ENCODE results near the gene ABCD1.

DNA sequence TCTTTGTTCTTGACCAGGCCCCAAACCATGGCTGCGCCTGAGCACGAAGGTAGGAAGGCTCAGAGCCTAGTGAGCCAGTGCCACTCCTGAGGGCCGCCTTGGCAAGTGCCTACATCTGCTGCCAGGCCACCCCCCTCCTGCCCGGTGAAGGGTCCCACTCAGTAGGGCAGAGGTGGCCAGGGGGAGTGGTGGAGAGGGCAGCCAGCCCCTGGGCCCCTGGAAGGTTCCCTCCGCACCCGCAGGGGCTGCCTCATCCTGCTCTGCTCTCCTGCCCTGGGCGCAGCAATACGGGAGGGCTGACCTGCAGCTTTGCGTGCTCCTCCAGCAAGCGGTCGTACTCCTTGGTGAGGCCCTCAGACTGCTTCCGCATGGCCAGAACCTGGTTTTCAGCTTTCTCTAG is 22.9 kb upstream of the ABCD1 start:
- TF ChIP-seq, protein P1, sequence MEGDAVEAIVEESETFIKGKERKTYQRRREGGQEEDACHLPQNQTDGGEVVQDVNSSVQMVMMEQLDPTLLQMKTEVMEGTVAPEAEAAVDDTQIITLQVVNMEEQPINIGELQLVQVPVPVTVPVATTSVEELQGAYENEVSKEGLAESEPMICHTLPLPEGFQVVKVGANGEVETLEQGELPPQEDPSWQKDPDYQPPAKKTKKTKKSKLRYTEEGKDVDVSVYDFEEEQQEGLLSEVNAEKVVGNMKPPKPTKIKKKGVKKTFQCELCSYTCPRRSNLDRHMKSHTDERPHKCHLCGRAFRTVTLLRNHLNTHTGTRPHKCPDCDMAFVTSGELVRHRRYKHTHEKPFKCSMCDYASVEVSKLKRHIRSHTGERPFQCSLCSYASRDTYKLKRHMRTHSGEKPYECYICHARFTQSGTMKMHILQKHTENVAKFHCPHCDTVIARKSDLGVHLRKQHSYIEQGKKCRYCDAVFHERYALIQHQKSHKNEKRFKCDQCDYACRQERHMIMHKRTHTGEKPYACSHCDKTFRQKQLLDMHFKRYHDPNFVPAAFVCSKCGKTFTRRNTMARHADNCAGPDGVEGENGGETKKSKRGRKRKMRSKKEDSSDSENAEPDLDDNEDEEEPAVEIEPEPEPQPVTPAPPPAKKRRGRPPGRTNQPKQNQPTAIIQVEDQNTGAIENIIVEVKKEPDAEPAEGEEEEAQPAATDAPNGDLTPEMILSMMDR (conservative IDR thresholded peaks at IDR 0.05; ENCODE audit: low read depth, low read length), result no peak
- TF ChIP-seq EZH2phosphoT487 (IDR thresholded peaks at IDR 0.05; ENCODE audit: borderline replicate concordance, low read length), result no peak
- TF ChIP-seq EZH2 (IDR thresholded peaks at IDR 0.05; ENCODE audit: low read length, unreplicated experiment), result no peak
